OCI-LY7 (cell line): ENCODE data around the gene CCT2. TPM values are rescaled to one million over a fixed set of nuclear protein-coding genes. Genes with fewer than 3 reads are reported as not detected.
A peak's percentile ranks its signal among the peaks of the same experiment; 100 is the strongest.

Experiments used
- BruUV-seq: library from RNA; stranded (reverse); fragments of 400-500 nt; replicated peaks from 2 replicates; lab custom pipeline; 2021; lab: Mats Ljungman, UMichigan
- CTCF ChIA-PET: fragments of 300-600 bp; sonication (Branson Sonifier 250); formaldehyde crosslinking; loops from one replicate; lab custom pipeline; 2022; ENCODE audit warnings: antibody characterized with exemption; ENCODE audit not compliant: unreplicated experiment; lab: Charles Lee
- POLR2A ChIA-PET: fragments of 300-600 bp; sonication (Branson Sonifier 250); formaldehyde crosslinking; loops from one replicate; lab custom pipeline; 2022; ENCODE audit warnings: antibody characterized with exemption; lab: Charles Lee
- DNase-seq: peaks from one replicate; pipeline ENCODE4 v3.0.0-alpha.2; 2015; ENCODE audit warnings: low spot score
- H2AFZ ChIP-seq: fragments of 200-600 bp; sonication (generic), shearing (Covaris generic); 2 replicates; pipeline ENCODE4 v1.6.1; 2014; ENCODE audit warnings: mild to moderate bottlenecking, antibody characterized with exemption, low read length, moderate library complexity
- H3K27ac ChIP-seq: fragments of 200-600 bp; sonication (generic); 2 replicates; pipeline ENCODE4 v1.5.1; 2014; ENCODE audit warnings: mixed run types, low read depth, mild to moderate bottlenecking, moderate library complexity, low read length, inconsistent platforms; ENCODE audit not compliant: poor library complexity, severe bottlenecking
- H3K36me3 ChIP-seq: fragments of 200-600 bp; sonication (generic); 2 replicates; pipeline ENCODE4 v1.6.1; 2014; ENCODE audit warnings: mild to moderate bottlenecking, antibody characterized with exemption, low read length, moderate library complexity, mixed read lengths; ENCODE audit not compliant: insufficient read depth
- H3K4me1 ChIP-seq: fragments of 200-600 bp; sonication (generic); 2 replicates; pipeline ENCODE4 v1.5.1; 2014; ENCODE audit warnings: mild to moderate bottlenecking, low read length; ENCODE audit not compliant: insufficient read depth, poor library complexity, severe bottlenecking
- H3K4me2 ChIP-seq: fragments of 200-600 bp; sonication (generic); 2 replicates; pipeline ENCODE4 v1.6.1; 2014; ENCODE audit warnings: mild to moderate bottlenecking, low read length
- H3K4me3 ChIP-seq: fragments of 200-600 bp; sonication (generic); 2 replicates; pipeline ENCODE4 v1.5.1; 2014; ENCODE audit warnings: mild to moderate bottlenecking, low read depth, low read length; ENCODE audit not compliant: poor library complexity, severe bottlenecking
- H3K79me2 ChIP-seq: fragments of 200-600 bp; sonication (generic); 2 replicates; pipeline ENCODE4 v1.6.1; 2016; ENCODE audit warnings: low read depth, mild to moderate bottlenecking, low read length, moderate library complexity, mixed read lengths; ENCODE audit not compliant: insufficient read depth
- H3K9me2 ChIP-seq: fragments of 200-600 bp; sonication (generic); 2 replicates; pipeline ENCODE4 v1.6.1; 2016; ENCODE audit warnings: mild to moderate bottlenecking, low read length, mixed read lengths; ENCODE audit not compliant: insufficient read depth
- H3K9me3 ChIP-seq: fragments of 200-600 bp; sonication (generic); 2 replicates; pipeline ENCODE4 v1.6.1; 2014; ENCODE audit warnings: mild to moderate bottlenecking, mixed run types, low read length, mixed read lengths
- H4K20me1 ChIP-seq: fragments of 200-600 bp; sonication (generic); 2 replicates; pipeline ENCODE4 v1.6.1; 2014; ENCODE audit warnings: mild to moderate bottlenecking, antibody characterized with exemption, low read length, moderate library complexity, mixed read lengths; ENCODE audit not compliant: insufficient read depth
- CTCF ChIP-seq: fragments of 200-600 bp; sonication (generic); conservative IDR thresholded peaks from 2 replicates; pipeline ENCODE4 v1.5.1; 2014; ENCODE audit warnings: mild to moderate bottlenecking, antibody characterized with exemption, low read length, moderate library complexity, mixed read lengths
- EZH2phosphoT487 ChIP-seq: fragments of 200-600 bp; sonication (generic); IDR thresholded peaks from 2 replicates; pipeline ENCODE4 v1.6.1; 2018; ENCODE audit warnings: low read depth, borderline replicate concordance, mild to moderate bottlenecking, mixed run types, antibody characterized with exemption, low read length, moderate library complexity, mixed read lengths
- intact Hi-C: fragments of 100-400 bp; cut with micrococcal nuclease; formaldehyde crosslinking; loops from one replicate; pipeline ENCODE4 v1.10.0; 2022; ENCODE audit not compliant: unreplicated experiment
- microRNA-seq: library from miRNA; unstranded; fragments of <30 nt; microRNA quantifications from one replicate; pipeline ENCODE4 v1.2.0, GENCODE V29; 2022; ENCODE audit warnings: borderline replicate concordance
- small RNA-seq: library from RNA; depleted of rRNA; stranded (forward); fragments of <200 nt; gene quantifications from one replicate; pipeline ENCODE3, GENCODE V24; 2014
- total RNA-seq, 2 experiments: library from RNA; depleted of rRNA in 1 of 2; stranded (reverse); fragments of >200 nt in 1 of 2; shearing (Covaris generic) in 1 of 2; gene quantifications; 2 replicates each; pipeline ENCODE4 v1.2.3, GENCODE V29; 2014 to 2022

CCT2 gene
- total RNA-seq, 2 experiments from 2014 or later: 248 to 317 TPM

DNA sequence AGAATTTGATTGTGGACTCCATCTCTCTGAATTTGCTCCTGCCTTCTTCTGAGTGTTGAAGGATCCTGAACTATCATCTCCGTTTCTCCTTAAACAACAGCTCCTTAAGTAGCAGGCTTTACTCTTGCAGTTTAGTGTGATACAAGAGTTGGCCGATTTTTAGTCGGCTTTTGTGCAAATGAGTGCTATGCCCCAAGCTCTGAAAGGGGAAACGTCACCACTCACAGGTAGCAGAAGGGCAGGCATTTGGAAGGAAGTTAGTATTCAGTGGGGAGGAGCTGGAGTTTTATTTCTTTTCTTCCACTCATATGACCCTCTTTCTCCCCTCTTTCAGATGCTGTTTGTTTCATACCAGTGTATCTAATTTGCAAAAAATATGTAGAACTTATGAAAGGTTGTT, 61.9 kb downstream of the CCT2 start:
- no peak overlapping the region for H3K4me3 ChIP-seq
- H3K9me2 ChIP-seq: no peaks in the 10 kb centered on the region
- no peaks in the 10 kb centered on the region for H4K20me1 ChIP-seq
- no TSS peak for BruUV-seq
- DNase-seq: peak; percentile 41
- POLR2A ChIA-PET: no interaction called here
- H3K4me1 ChIP-seq: peaks cover 9% of the 10 kb centered on the region
- no peak overlapping the region for H3K27ac ChIP-seq
- no peaks in the 10 kb centered on the region for H3K9me3 ChIP-seq
- peak overlapping the region; percentile 42 for H3K4me2 ChIP-seq
- CTCF ChIA-PET: interaction anchor here (0.6 kb wide), 1 partner anchor 262 kb away, joined by 4 read pairs; no protein-coding TSS in a partner anchor
- H2AFZ ChIP-seq: 0 out of 2 replicates have a peak overlapping the region, but pooled peaks have one; percentile 7
- intact Hi-C loops: no loop called here
- no peaks in the 10 kb centered on the region for H3K36me3 ChIP-seq
- H3K79me2 ChIP-seq: no peaks in the 10 kb centered on the region
- TF ChIP-seq CTCF: no peak
- no peak for TF ChIP-seq EZH2phosphoT487

DNA sequence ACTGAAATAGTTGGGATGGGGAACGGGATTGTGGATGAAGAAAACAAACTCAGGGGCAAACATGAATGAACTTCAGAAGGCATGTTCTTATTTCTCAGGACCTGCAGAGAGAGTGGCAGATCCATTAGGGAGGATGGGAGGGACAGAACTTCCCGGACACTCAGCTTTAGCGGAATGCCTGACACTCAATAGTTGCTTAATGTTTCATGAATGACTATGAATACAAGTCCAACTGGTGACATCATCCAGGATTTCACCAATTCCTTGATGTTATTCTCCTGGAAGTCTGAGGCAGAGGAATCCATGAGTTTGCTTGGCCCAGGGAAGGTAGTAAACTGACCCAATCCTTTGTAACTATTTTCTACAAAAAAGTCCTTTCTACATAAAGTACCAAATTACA, 63.2 kb downstream of the CCT2 start:
- DNase-seq: no peak
- intact Hi-C loops: no loop called here
- Histone ChIP-seq H2AFZ (no peak overlapping the region), H3K27ac (no peak overlapping the region), H3K4me2 (no peak overlapping the region), H3K9me2 (no peaks in the 10 kb centered on the region), H4K20me1 (no peaks in the 10 kb centered on the region), H3K79me2 (no peaks in the 10 kb centered on the region), H3K4me3 (no peak overlapping the region), H3K9me3 (no peaks in the 10 kb centered on the region), H3K36me3 (no peaks in the 10 kb centered on the region), H3K4me1 (peaks cover 9% of the 10 kb centered on the region)
- CTCF ChIA-PET: no interaction called here
- BruUV-seq: no TSS peak
- TF ChIP-seq EZH2phosphoT487 (no peak), CTCF (no peak)
- POLR2A ChIA-PET: no interaction called here

- H3K36me3 ChIP-seq: peaks cover 6% of the 10 kb centered on the region; the same call in 1 of the 2 replicates
- H2AFZ ChIP-seq: no peak overlapping the region
- CTCF ChIA-PET: no interaction called here
- no peaks in the 10 kb centered on the region for H3K9me3 ChIP-seq
- DNase-seq: no peak
- no peaks in the 10 kb centered on the region for H3K9me2 ChIP-seq
- intact Hi-C loops: no loop called here
- peaks cover 9% of the 10 kb centered on the region for H3K4me1 ChIP-seq
- no TSS peak for BruUV-seq
- TF ChIP-seq CTCF (no peak; the same call in 1 of the 2 replicates), EZH2phosphoT487 (no peak)
- no peak overlapping the region for H3K4me3 ChIP-seq
- no peaks in the 10 kb centered on the region for H3K79me2 ChIP-seq
- H4K20me1 ChIP-seq: no peaks in the 10 kb centered on the region
- no peak overlapping the region for H3K27ac ChIP-seq
- no peak overlapping the region for H3K4me2 ChIP-seq
- POLR2A ChIA-PET: no interaction called here
Observed at GRCh38 chr12:69649529-69649928, 64.3 kb downstream of the CCT2 start.

Small RNAs within 50 kb of the gene (microRNA-seq; reads per million reads assigned to microRNA genes)
- gene MIR3913-1 (not detected), gene MIR3913-2 (not detected)

Small RNAs within 50 kb of the gene (small RNA-seq; reads per million reads assigned to genes)
- not detected for gene MIR3913-1

Other genes starting within 250 kb of the CCT2 start
- not detected in 2 replicates for gene LYZ, start 237.1 kb upstream of the CCT2 start, total RNA-seq (2014; rRNA removed; shearing (Covaris generic))
- 0.29 TPM in 1 of 2 replicates, not detected in the other for gene LYZ, start 237.1 kb upstream of the CCT2 start, total RNA-seq (2022)
- gene YEATS4, start 225.7 kb upstream of the CCT2 start, total RNA-seq (2014; rRNA removed; shearing (Covaris generic)): 119 and 122 TPM in 2 replicates
- gene YEATS4, start 225.7 kb upstream of the CCT2 start, total RNA-seq (2022): 80.4 and 86.5 TPM in 2 replicates
- 9.9 and 18.5 TPM in 2 replicates for gene FRS2, start 115.1 kb upstream of the CCT2 start, total RNA-seq (2014; rRNA removed; shearing (Covaris generic))
- gene FRS2, start 115.1 kb upstream of the CCT2 start, total RNA-seq (2022): 10.4 and 11.1 TPM in 2 replicates
- gene LRRC10, start 25.4 kb downstream of the CCT2 start, total RNA-seq (2014; rRNA removed; shearing (Covaris generic)): not detected in 2 replicates
- not detected in 2 replicates for gene LRRC10, start 25.4 kb downstream of the CCT2 start, total RNA-seq (2022)
- gene BEST3, start 113.8 kb downstream of the CCT2 start, total RNA-seq (2014; rRNA removed; shearing (Covaris generic)): 105 and 123 TPM in 2 replicates
- 60.1 and 126 TPM in 2 replicates for gene BEST3, start 113.8 kb downstream of the CCT2 start, total RNA-seq (2022)
- gene RAB3IP, start 153.4 kb downstream of the CCT2 start, total RNA-seq (2014; rRNA removed; shearing (Covaris generic)): 49.0 and 74.9 TPM in 2 replicates
- 60.6 and 79.5 TPM in 2 replicates for gene RAB3IP, start 153.4 kb downstream of the CCT2 start, total RNA-seq (2022)
- gene MYRFL, start 239.8 kb downstream of the CCT2 start, total RNA-seq (2014; rRNA removed; shearing (Covaris generic)): 0.23 and 0.41 TPM in 2 replicates
- not detected in 2 replicates for gene MYRFL, start 239.8 kb downstream of the CCT2 start, total RNA-seq (2022)